Adipose tissue (tissue), 3 donors: ENCODE results near the gene CELF2. TPM values are rescaled to one million over a fixed set of nuclear protein-coding genes. Genes with fewer than 3 reads are reported as not detected.

Experiments
- H3K27ac ChIP-seq: one replicate; pipeline ENCODE4 v1.5.1; 2013; ENCODE audit warnings: low read depth, low read length
- WGBS, 3 donors: extraction: QIAGEN DNeasy Blood & Tissue Kit; methylation state at CpG; one replicate each; pipeline ENCODE4 v1.1.7; 2013; 5-methylcytosine and 5-hydroxymethylcytosine counted together
- polyA plus RNA-seq, 3 donors: library from polyadenylated mRNA; stranded (reverse); fragments of 200-250 nt; gene quantifications; one replicate each; pipeline ENCODE4 v1.2.3, GENCODE V29; 2013
- donor health status: healthy with polysubstance abuse.
- donor health status: Bipolar disorder and iron deficiency.
- donor health status: healthy.

Gene CELF2
- polyA plus RNA-seq, 3 donors = 3.5 to 26.7 (median 26.0) TPM

DNA sequence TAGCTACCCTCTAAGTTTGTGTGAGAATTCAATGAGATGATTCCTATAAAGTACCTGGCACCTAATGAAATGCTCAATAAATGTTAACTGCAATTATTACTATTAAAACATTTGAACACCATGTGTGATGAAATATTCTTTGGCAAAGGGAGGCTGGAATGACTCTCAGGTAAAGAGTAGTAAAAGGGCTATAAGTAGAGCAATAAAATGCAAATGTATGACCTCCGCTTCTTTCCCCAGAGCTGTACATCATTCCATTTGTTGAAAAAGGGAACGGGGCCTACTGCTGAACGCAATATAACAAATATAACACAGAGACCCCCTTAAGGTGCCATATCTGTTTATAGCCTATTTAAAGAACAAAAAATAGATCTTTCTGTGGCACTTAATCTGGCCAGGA is 27.8 kb downstream of the CELF2 start:
- WGBS, 3 donors = 90 to 98% (median 92%) methylated on average over 3 of the region's 3 CpGs
- no peak overlapping the region for H3K27ac ChIP-seq

DNA sequence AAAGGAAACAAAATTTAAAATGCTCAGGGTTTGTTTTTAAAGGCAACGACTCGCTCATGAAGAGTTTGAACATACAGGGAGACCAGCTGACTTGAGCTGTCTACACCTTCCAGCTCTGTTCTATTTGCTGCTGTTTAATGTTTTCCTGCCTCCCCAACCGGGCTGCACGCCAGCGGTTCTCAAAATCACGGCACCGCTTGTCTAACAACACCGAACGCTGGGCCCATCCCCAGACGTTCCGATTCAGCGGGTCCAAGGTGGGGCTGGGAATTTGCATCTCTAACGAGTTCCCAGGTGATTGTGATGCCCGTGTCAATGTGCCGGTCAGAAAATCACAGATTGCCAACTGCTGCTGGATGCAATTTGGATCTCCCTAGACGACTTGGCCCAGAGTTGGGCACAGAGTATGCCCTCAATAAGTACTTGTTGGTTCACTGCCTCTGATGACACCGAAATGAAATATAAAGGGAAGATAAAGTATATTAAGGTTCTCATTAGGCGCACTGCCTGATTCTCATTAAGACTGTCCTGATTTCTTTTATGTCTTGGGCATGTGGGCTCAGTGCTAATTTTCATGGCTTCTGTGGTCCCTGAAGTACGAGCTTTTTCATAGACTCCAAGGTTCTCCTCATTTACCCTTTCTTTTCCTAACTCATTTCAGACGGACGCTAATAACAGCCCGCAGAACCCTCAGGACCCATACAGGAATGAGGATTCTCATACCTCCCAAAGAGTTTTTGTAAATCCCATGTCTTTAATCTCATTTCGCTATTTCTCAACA is 28.5 kb downstream of the CELF2 start:
- H3K27ac ChIP-seq = no peak overlapping the region
- WGBS, 3 donors = 70 to 88% (median 77%) methylated on average over 23 of the region's 23 CpGs

DNA sequence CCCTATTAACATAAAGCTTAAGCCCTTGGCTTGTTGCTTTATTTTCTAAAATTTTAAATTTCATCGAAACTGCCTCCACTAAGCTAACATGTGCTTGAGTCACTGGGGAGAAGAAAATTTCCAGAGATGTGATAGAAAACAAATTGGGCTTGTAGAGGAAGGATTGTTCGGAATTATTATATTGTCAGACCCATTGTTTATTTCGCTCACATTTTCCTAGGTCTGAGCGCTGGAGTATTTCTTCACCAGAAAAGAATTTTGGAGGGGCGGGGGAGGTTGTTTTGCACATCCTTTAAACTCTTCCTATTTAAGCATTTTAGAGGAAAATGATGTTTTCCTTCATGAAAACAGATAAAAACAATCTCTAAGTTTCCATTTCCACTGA is 29.1 kb downstream of the CELF2 start:
- H3K27ac ChIP-seq = no peak overlapping the region
- 62 to 80% (median 63%) methylated on average over 5 of the region's 5 CpGs for WGBS, 3 donors

DNA sequence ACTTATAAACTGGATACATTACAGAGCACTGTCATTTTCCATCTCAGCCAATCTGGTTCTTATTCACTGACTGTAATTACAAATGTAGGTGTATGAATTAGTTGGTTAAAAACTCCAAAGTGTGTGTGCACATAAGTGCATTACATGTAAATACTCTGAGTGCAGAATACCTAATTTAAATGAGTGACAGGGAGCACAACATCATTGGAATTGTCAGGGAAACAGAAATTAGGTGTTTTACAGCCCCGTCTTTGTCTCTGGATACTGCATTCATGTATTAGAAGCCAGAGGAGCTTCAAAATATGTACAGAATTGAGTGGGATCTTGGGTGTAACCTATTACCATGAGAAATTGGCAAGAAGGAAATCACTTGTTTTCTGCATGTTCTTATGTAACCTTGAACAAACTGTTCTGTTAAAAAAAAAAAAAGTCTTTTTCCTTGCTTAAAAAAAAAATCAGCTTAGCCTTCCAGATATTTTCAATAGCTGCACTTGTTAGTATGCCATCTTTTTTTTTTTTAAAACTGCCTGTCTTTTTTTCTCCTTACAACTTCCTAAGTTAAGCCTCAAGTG is 31.1 kb downstream of the CELF2 start:
- H3K27ac ChIP-seq = no peak overlapping the region
- 27 to 69% (median 52%) methylated on average over 1 of the region's 1 CpG for WGBS, 3 donors

DNA sequence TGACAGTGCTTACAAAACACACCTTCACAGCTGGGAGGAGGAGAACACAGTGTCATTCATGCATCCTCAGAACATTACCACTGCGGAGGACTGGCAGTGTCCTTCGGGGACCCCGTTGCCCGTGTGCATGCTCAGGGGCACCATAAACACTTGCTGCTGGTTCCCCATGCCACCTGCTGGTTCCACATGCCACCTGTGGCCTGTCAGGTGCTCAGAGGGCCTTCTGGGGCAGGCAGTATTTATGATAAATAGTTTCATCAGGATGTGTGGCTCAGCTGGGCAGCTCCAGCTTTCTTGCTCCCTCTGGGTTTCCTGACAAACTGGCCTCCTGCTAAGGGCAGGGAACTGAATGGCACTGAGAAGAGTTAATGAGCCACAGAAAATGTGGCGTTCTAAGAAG is 32.1 kb downstream of the CELF2 start:
- WGBS, 3 donors = 78 to 92% (median 88%) methylated on average over 5 of the region's 5 CpGs
- H3K27ac ChIP-seq = no peak overlapping the region

DNA sequence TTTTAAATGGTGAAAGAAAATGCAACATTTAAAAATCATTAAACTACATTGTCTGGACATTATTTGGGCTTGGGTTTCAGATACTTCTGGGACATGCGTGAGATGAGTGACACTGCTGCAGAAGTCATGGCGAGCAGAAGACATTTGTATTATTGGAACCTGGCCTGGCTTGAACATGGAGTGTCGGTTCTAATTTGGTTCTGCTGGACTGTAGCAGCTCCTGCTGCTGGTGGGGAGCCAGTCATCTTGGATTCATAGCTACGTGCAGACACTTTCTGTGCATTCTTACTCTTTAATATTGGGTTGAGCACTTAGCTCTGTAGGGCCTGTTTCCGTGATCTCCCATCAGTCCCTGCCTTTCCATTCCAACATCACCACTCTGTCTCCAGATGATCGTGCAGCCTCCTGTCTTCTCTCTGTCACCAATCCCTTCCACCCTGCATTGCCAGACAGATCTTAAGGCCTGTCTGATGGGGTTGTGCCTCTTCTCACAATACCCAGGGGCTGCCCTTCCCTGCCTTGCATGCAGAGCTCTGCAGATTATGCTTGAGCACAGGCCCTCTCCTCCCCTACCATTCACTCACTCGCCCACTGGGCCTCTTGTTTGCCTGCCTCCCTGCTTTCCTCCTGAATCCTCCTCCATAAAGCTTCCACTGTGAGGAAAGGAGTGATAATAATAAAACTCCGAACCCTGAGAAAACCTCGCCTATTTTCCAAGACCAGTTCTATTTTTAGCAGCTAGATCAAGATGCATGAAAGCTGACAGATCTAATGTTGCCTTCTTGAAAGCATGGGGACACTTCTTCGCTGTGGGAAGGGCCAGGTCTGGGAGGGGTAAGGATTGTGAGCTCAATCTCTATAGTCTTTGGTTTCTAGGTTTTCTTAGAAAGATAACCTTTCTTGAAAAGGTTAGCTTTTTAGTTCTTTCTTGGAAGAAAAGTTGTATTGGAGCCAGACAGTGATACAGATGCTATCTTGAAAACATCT is 32.9 kb downstream of the CELF2 start:
- 75 to 78% (median 76%) methylated on average over 10 of the region's 10 CpGs for WGBS, 3 donors
- H3K27ac ChIP-seq = no peak overlapping the region

DNA sequence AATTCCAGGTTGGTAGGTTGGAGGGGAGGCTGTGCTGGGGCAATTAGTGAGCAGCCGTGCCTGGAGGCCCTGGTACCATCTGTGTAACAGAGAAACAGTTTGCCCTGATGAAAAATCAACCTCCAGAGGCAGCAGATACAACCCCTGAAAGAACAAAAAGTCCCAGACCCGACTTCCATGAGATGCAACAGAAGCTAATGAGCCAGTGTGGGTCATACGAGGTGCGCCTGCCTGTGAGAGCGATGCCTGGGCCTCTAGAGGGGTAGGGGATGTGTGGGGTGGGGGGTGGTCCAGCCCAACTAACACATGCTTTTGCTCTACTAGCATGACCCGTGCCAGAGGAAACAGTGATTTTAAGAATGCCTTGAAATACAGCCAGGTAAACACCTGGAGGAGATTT is 39.3 kb downstream of the CELF2 start:
- WGBS, 3 donors = 71 to 86% (median 80%) methylated on average over 6 of the region's 6 CpGs
- no peak overlapping the region for H3K27ac ChIP-seq

DNA sequence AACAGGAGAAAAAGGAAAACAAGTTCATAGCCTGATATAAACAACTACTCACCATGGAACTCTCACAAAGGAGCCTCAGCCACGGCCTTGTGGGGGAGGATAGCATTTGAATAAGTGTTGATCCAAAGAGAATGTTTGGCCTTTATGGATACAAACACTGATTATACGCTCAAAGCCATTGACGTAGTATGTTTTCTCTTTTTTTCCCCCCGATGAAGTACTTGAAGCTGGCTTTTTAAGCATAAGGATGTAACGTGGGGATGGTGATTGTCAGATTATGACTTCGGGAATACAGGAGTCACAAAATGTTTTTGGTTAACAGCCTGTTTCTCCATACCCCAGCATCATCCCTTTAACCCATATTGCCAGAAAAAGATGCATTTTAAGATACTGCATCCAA is 39.8 kb downstream of the CELF2 start:
- no peak overlapping the region for H3K27ac ChIP-seq
- WGBS, 3 donors = 69 to 77% (median 72%) methylated on average over 6 of the region's 6 CpGs

DNA sequence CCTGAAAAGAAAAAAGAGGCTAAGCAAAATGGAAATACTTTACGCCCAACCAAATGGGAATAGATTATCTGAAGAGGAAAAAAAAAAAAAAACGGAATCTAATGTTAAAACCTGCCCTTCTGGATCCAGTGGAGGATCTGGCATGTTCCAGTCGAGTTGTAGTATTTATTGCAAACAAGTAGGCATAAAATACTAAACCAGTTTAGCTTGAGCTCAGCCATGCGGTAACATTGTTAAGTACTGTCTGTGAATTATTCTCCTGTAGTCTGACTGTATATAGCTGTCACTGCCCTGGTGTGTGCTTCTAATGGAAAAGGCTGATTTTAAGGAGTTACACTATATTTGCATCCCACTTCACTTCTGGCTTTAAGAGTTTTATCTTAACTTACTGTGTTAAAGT is 40.3 kb downstream of the CELF2 start:
- H3K27ac ChIP-seq = no peak overlapping the region
- WGBS, 3 donors = 62 to 83% (median 76%) methylated on average over 4 of the region's 4 CpGs

DNA sequence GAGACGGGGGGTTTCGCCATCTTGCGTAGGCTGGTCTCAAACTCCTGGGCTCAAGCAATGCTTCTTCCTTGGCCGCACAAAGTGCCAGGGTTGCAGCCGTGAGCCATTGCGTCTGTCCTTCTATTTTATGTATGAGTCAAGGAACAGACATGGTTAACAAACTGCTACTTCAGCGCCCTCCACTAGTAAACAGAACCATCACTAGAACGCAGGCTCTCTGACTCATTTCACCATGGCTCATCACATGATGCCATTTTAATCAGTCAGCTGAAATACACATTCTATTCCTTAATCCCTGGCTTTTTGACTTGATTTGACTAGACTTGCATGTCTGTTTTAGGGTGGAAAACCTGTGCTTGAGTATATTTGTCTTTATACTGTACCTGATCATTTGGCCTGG is 41.3 kb downstream of the CELF2 start:
- WGBS, 3 donors = 87 to 92% (median 91%) methylated on average over 8 of the region's 8 CpGs
- H3K27ac ChIP-seq = no peak overlapping the region

DNA sequence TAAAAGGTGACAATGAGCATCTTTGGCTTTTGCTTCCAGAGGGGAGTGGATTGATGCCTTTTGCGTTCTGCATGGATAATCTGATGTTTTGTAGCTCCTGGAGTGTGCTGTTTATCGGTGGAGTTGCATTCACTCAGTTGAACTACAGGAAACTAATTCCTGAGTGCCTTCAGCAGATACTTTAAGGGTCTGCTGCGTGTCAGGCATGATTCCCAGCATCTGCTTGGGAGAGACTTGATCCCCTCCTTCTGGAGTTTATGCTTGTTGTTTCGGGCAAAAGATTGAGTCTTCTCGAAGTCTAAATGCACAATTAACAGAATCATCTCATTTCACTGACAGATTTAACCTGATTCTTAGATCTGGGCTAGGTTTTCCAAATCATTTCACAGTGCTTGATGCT is 46.2 kb downstream of the CELF2 start:
- 69 to 71% (median 71%) methylated on average over 5 of the region's 5 CpGs for WGBS, 3 donors
- no peak overlapping the region for H3K27ac ChIP-seq

DNA sequence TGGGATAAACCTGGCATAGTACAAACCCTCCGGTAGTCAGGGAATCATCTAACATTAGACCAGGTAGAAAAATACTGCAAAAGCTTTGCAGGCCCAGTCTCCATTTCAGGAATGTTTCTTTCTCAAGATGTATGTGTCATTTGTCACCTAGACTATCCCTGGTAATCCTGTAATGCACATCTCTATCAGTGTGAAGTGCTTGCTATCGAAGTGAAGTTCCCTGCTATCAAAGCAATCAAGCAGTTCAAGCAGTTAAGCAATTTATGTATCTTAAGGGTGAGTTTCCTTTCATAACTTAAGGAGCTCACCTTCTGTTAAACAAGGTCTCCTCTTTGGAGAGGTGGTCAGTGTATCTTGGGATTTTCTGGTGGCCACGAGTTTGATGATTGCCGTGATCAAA is 47.2 kb downstream of the CELF2 start:
- WGBS, 3 donors = 80 to 95% (median 94%) methylated on average over 4 of the region's 4 CpGs
- H3K27ac ChIP-seq = no peak overlapping the region

DNA sequence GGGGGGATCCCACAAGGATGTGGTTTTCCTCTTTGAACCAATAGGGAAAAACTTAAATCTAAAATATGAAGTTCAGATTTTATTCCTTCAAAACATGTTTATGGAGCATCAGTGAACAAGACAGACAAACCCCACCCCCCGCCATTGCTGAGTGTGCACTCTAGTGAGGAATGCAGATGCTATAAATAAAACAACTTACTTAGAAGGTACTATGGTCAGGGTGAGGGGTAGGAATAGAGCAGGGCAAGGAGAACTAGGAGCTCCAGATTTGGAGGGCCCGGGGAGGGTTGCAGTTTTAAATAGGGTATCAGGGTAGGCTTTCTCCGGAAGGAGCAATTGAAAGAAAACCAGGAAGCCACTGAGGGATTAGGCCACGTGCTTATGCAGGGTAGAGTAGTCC is 47.9 kb downstream of the CELF2 start:
- no peak overlapping the region for H3K27ac ChIP-seq
- 72 to 90% (median 84%) methylated on average over 4 of the region's 4 CpGs for WGBS, 3 donors

DNA sequence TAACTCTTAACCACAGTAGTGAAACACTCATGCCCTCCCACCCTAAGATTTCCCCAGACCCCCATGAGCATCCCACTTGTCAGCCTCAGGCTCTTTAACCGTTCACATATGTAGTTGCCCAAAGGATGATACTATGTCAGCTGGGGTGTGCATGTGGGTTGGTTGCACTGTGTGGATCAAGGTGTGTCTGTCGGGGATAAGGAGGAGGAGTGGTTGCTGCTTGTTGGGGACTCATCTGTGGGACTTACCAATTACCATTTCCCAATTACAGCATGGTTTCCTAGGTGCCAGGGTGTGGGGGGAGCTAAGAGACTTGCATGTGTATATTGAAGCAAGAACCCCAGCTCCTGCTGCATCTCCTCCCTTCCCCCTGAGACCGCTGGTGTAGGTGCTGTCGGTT is 48.8 kb downstream of the CELF2 start:
- 89 to 97% (median 91%) methylated on average over 4 of the region's 4 CpGs for WGBS, 3 donors
- H3K27ac ChIP-seq = no peak overlapping the region

DNA sequence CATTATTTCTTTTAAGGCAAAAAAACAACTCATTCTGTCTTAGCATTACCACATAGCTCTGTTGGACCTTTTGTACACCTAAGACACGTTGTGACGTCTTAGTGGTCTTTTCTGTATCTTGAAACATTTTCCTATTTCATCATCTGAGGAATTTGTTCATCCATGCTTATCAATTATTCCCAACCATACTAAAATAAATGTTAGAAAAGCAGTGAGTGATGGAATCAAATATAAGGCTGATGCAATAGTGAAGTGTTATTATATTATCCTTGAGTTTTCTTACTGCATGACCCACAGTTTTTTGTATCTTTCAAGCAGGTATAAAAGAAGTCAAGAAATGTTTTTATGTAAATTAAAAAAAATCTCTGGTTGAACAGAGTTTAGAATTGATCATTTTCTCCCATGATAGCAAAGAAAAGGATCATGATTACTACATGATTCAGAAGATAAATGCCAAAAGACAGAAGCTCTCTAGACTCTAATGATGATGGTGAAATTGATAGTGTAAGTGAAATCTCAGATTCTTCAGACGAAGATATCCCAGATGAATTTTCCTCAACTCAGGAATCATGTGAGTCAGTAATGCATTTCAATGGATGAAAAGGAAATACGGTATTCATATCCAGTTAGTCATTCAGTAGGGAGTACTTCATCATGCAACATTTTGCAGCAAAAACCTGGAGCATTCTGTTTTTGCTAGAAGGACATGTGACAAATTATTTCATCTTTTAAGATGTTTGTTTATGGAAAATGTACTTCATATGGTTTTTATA is 51.4 kb downstream of the CELF2 start:
- H3K27ac ChIP-seq = no peak overlapping the region
- WGBS, 3 donors = 72 to 77% (median 77%) methylated on average over 4 of the region's 4 CpGs

DNA sequence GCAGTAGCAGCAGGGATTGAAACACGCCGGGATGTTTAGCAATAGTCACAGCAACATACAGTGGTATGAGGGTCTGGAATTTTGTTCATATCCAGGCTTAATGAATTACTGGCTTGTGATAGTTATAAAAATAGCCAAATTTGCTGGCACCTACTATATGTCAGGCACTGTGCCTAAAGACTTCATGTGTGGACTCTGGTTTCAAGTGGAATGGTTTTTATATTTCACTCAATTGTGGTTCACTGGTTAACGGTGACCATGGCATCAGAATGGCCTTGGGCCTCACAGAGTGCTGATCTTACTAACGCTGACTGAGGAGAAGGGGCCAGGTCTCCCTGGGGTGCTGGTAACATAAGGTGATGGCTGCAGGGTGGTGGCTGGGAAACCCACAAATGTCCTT is 55.7 kb downstream of the CELF2 start:
- WGBS, 3 donors = 60 to 75% (median 66%) methylated on average over 4 of the region's 4 CpGs
- H3K27ac ChIP-seq = no peak overlapping the region

DNA sequence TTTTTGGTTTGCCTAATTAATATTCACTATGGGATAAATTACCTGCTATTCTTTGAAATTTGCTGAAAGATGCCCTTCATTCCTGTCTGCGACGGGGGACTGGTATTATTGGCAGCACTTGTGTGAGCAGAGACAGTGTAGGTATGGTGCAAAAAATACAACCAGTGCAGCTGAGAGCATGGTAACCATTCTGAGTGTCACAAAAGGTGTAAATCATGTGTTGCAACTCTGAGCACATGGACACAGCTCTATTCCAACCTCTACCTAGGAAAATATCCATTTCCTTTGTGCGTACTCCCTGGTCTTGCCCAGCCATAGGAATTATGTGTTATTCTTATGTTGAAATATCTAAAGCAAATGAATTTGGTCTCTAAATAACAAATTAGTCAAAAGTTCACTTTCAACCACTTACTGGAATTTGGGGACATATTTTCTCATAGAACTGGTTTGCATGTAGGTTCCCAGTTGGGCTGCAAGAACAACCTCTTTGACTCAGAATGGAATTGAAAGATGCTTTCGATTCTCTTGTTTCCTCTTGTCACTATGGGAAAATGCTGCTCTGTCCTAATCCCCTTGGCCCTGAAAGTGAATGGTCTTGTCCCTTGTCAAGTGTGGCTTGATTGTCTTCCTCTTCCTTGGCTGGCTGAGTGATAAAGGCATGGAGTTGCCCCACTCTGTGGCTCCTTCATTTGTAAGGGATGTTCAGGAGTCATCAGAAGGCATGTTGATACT is 57.0 kb downstream of the CELF2 start:
- 76 to 87% (median 83%) methylated on average over 4 of the region's 4 CpGs for WGBS, 3 donors

DNA sequence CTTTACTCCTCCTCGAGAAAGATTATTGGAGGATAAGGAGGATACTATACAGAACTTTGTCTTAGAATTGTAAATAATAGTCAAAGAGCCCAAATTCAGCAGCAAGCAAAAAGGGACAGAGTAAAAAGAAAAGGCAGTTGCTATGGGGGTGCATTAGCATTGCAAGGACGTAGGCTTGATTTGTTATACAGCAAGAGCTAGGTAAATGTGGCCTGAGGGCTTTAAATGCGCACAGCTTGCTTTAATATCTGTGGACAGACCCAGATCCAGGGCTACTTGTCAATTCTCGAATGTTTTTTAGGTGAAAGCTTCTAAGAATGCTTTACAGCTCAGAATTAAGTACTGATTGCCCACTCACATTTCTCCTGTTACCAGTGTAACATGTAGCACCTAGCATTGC is 58.5 kb downstream of the CELF2 start:
- H3K27ac ChIP-seq = no peak overlapping the region
- WGBS, 3 donors = 65 to 78% (median 76%) methylated on average over 4 of the region's 4 CpGs

More for the DNA sequence above, 57.0 kb downstream of the CELF2 start:
- H3K27ac ChIP-seq = no peak overlapping the region
